Natural killer cell (primary cell): ENCODE data around the gene SSTR3. TPM values are rescaled to one million over a fixed set of nuclear protein-coding genes. Genes with fewer than 3 reads are reported as not detected.
A peak's percentile ranks its signal among the peaks of the same experiment; 100 is the strongest.

Experiments
- ATAC-seq, 3 donors: fragments of 150-1000 bp in 2 of 3; fragments of 200-7000 bp in 1 of 3; cut with Tn5 transposase; 1 replicate in 1 of 3; 2 replicates in 2 of 3; pipeline ENCODE4 v1.10.0; 2021; ENCODE audit warnings: mild to moderate bottlenecking in 2 of 3, moderate library complexity in 2 of 3
- DNase-seq, 2 donors: peaks; one replicate each; pipeline versions ENCODE4 v3.0.0 to v3.0.0-alpha.2; 2013 to 2021; ENCODE audit warnings: mixed read lengths in 1 of 2
- H3K27ac ChIP-seq: one replicate; pipeline ENCODE4 v1.5.1; 2013; ENCODE audit warnings: mild to moderate bottlenecking, low read length
- H3K27me3 ChIP-seq: one replicate; pipeline ENCODE4 v1.6.1; 2013; ENCODE audit warnings: low read length; ENCODE audit not compliant: control insufficient read depth, insufficient read depth
- H3K36me3 ChIP-seq: one replicate; pipeline ENCODE4 v1.6.1; 2013; ENCODE audit warnings: low read length; ENCODE audit not compliant: control insufficient read depth, insufficient read depth
- H3K4me1 ChIP-seq: one replicate; pipeline ENCODE4 v1.6.1; 2013; ENCODE audit warnings: low read length; ENCODE audit not compliant: control insufficient read depth, insufficient read depth
- H3K4me3 ChIP-seq: one replicate; pipeline ENCODE4 v1.5.1; 2013; ENCODE audit warnings: low read length
- H3K9me3 ChIP-seq: one replicate; pipeline ENCODE4 v1.6.1; 2013; ENCODE audit warnings: low read length; ENCODE audit not compliant: control insufficient read depth, insufficient read depth
- H3K27ac Mint-ChIP-seq, 2 donors: one replicate each; pipeline ENCODE4 v1.8.0; 2022; ENCODE audit warnings: mild to moderate bottlenecking in 2 of 2, mixed read lengths in 2 of 2, moderate library complexity in 1 of 2
- H3K27me3 Mint-ChIP-seq, 2 donors: one replicate each; pipeline ENCODE4 v1.8.0; 2022; ENCODE audit warnings: low read depth in 2 of 2, mixed read lengths in 2 of 2
- H3K36me3 Mint-ChIP-seq: one replicate; pipeline ENCODE4 v1.8.0; 2022; ENCODE audit warnings: mixed read lengths
- H3K4me1 Mint-ChIP-seq, 2 donors: one replicate each; pipeline ENCODE4 v1.8.0; 2022; ENCODE audit warnings: mixed read lengths in 2 of 2
- H3K4me3 Mint-ChIP-seq: one replicate; pipeline ENCODE4 v1.8.0; 2022; ENCODE audit warnings: mild to moderate bottlenecking, moderate library complexity, mixed read lengths
- H3K9me3 Mint-ChIP-seq, 2 donors: one replicate each; pipeline ENCODE4 v1.8.0; 2022; ENCODE audit warnings: mixed read lengths in 2 of 2
- CTCF ChIP-seq: fragments of 200-600 bp; IDR thresholded peaks from one replicate; pipeline ENCODE4 v1.8.0; 2022; ENCODE audit warnings: antibody characterized with exemption
- WGBS: methylation state at CpG from one replicate; pipeline ENCODE4 v1.1.7; 2013; ENCODE audit warnings: missing lambda C conversion rate; ENCODE audit not compliant: insufficient coverage; 5-methylcytosine and 5-hydroxymethylcytosine counted together
- intact Hi-C: fragments of 100-400 bp; cut with micrococcal nuclease; formaldehyde crosslinking; loops from one replicate; pipeline ENCODE4 v1.14.2; 2022
- total RNA-seq, 4 donors: library from RNA; stranded (reverse); fragments of 120-200 nt in 1 of 4; gene quantifications; one replicate each; pipeline versions ENCODE4 v1.2.3 to v1.2.4, GENCODE V29; 2013 to 2022

Gene SSTR3
- total RNA-seq, 3 donors from 2014 or later (not counting 1 experiment from before 2014, with no cell fraction given) = 0.20 to 0.64 (median 0.23) TPM

- no peak overlapping the region for H3K4me3 Mint-ChIP-seq
- TF ChIP-seq CTCF = no peak
These were observed 14.2 kb upstream of the SSTR3 start for GRCh38 chr22:37226514-37226913.

GRCh38 chr22:37226087-37226486, 13.8 kb upstream of the SSTR3 start:
- H3K9me3 Mint-ChIP-seq = peaks cover 0 to 3% of the 10 kb centered on the region in 2 donors
- Histone ChIP-seq H3K4me1 (peaks cover 94% of the 10 kb centered on the region), H3K36me3 (peaks cover 66% of the 10 kb centered on the region), H3K4me3 (no peak overlapping the region), H3K27ac (peak overlapping the region; percentile 20), H3K27me3 (no peaks in the 10 kb centered on the region), H3K9me3 (no peaks in the 10 kb centered on the region)
- intact Hi-C loops = loop anchor here (5.0 kb wide), 1 partner anchor 36 kb away; no protein-coding TSS in a partner anchor
- H3K4me1 Mint-ChIP-seq = peaks cover 86 to 92% of the 10 kb centered on the region in 2 donors
- H3K36me3 Mint-ChIP-seq = peaks cover 20% of the 10 kb centered on the region
- ATAC-seq (no peak), DNase-seq (no peak)
- WGBS = 74% methylated on average over 4 of the region's 4 CpGs
- TF ChIP-seq CTCF = no peak
- no peaks in the 10 kb centered on the region for H3K27me3 Mint-ChIP-seq
- H3K27ac Mint-ChIP-seq = peak overlapping the region; percentile 91
- no peak overlapping the region for H3K4me3 Mint-ChIP-seq

More at GRCh38 chr22:37226514-37226913, 14.2 kb upstream of the SSTR3 start:
- DNase-seq = peak in 1 of 2 donors; percentile 24
- H3K27me3 ChIP-seq = no peaks in the 10 kb centered on the region
- no peak for ATAC-seq
- H3K36me3 Mint-ChIP-seq = peaks cover 20% of the 10 kb centered on the region
- peaks cover 70% of the 10 kb centered on the region for H3K36me3 ChIP-seq
- H3K4me1 ChIP-seq = peaks cover 94% of the 10 kb centered on the region
- H3K27ac Mint-ChIP-seq = peak overlapping the region; percentile 91
- 87% methylated on average over 13 of the region's 14 CpGs for WGBS
- peaks cover 0 to 3% of the 10 kb centered on the region in 2 donors for H3K9me3 Mint-ChIP-seq
- no peak overlapping the region for H3K4me3 ChIP-seq
- intact Hi-C loops = loop anchor here (5.0 kb wide), 1 partner anchor 36 kb away; no protein-coding TSS in a partner anchor
- no peaks in the 10 kb centered on the region for H3K9me3 ChIP-seq
- H3K4me1 Mint-ChIP-seq = peaks cover 86 to 92% of the 10 kb centered on the region in 2 donors
- peak overlapping the region; percentile 20 for H3K27ac ChIP-seq
- no peaks in the 10 kb centered on the region for H3K27me3 Mint-ChIP-seq

- no peak for ATAC-seq
- no peaks in the 10 kb centered on the region for H3K27me3 Mint-ChIP-seq
- H3K27me3 ChIP-seq = no peaks in the 10 kb centered on the region
- TF ChIP-seq CTCF = no peak
- 74% methylated on average over 8 of the region's 8 CpGs for WGBS
- H3K36me3 Mint-ChIP-seq = peaks cover 20% of the 10 kb centered on the region
- peaks cover 0 to 3% of the 10 kb centered on the region in 2 donors for H3K9me3 Mint-ChIP-seq
- H3K4me3 Mint-ChIP-seq = peak overlapping the region; percentile 21
- peaks cover 59% of the 10 kb centered on the region for H3K36me3 ChIP-seq
- H3K27ac Mint-ChIP-seq = peak overlapping the region; percentile 91
- no peaks in the 10 kb centered on the region for H3K9me3 ChIP-seq
- peak in 1 of 2 donors; percentile 51 for DNase-seq
- no peak overlapping the region for H3K4me3 ChIP-seq
- peak overlapping the region; percentile 78 for H3K27ac ChIP-seq
- intact Hi-C loops = loop anchor here (5.0 kb wide), 1 partner anchor 37 kb away; no protein-coding TSS in a partner anchor
- peaks cover 94% of the 10 kb centered on the region for H3K4me1 ChIP-seq
- peaks cover 86 to 92% of the 10 kb centered on the region in 2 donors for H3K4me1 Mint-ChIP-seq
These were observed 13.2 kb upstream of the SSTR3 start for GRCh38 chr22:37225481-37225880.
